ENCODE results near the gene ANXA2.
"Not testable (repeated sequence)": the region's sequence is repeated elsewhere in the genome, so short reads cannot be mapped to it uniquely, and the experiment has no call there.

Gene ANXA2

GRCh38 chr15:60363903-60364611 lies 33.7 kb downstream of the ANXA2 start:
- DNase-seq: no peak

DNA sequence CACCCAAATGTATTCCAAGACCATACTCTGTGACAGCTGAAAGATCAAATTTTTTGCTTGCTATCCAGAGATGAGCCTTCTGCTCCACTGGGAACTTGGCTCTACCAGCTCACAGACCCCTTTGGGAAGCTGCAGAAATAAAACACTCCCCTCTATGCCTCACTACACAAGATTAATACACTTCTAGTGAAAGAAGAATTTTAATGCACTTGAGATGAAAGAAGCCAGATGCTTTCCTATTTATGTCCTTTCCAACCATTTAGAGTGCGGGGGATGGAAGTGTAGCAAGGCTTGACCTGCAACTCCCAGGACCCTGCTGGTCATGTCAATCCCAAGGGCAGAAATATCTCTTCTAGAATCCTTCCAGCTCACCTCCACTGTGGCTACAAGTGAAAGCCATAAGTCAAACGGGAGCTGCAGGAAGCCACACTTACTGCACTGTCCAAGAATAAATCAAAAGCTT lies 34.7 kb downstream of the ANXA2 start:
- no peak for DNase-seq

GRCh38 chr15:60362321-60363086 lies 35.3 kb downstream of the ANXA2 start:
- DNase-seq: no peak

GRCh38 chr15:60359738-60360137 lies 38.0 kb downstream of the ANXA2 start:
- not testable (repeated sequence) for DNase-seq

GRCh38 chr15:60358935-60359682 lies 38.7 kb downstream of the ANXA2 start:
- DNase-seq: no peak

GRCh38 chr15:60356832-60357231 lies 41.0 kb downstream of the ANXA2 start:
- DNase-seq: no peak

DNA sequence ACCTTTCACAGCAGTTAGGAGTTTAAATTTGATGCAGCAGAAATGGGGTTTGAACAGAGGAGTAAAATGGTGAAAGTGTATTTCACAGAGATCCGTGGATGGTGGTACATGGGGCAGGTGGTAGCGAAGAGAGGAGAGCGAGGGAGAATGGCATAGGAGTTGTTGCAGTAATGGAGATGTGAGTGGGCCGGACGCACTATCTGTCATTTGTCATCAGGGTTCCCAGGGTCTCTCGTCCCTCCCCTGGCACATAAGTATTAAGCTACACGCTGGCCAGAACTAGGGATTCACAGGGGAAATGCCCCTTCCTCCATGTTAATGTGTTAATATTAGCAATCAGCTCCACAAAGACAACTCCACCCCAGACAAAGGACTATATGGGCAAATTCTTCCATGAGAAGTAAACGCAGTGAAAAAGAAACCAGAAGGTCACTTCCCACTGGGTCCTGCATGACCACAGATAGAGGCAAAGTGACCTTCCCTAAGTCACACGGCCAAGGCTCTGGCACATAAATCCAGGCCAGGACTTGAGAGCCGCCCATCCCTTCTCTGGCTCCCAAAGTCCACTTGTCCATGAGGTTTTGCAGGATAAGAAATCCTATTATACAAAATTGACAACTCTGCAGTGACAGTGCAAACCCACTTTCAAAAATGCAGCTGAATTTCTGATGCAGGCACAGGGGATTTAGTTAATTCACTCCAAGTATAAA lies 42.5 kb downstream of the ANXA2 start:
- no peak for DNase-seq

DNA sequence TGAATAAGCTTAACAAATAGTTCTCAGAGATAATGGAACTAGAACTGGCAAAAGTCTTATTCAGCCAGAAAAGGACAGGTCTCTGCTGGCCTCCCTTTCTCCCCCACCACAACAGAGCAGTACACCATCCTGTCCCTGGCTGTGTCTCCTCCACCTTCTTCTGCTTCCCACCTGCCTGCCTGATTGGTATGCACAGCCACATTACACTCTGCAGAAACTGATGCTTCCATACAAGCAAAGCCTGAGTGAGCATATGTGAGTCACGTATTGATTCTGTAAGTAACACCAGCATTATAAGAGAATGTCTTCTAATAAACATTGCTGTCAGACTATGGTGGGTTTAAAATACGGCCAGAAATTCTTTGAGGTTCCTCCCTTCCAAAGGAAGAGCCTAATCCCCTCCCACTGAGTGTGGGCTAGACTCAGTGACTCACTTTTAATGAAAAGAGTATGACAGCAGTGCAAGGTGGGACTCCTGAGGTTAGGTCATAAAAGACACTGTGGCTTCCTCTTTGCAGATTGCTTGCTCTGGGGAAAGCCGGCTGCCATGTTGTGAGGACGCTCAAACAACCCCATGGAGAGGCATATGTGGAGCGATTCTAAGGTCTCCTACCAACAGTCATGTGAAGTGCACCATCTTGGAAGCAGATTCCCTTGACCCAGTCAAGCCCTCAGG lies 44.4 kb downstream of the ANXA2 start:
- DNase-seq: no peak

DNA sequence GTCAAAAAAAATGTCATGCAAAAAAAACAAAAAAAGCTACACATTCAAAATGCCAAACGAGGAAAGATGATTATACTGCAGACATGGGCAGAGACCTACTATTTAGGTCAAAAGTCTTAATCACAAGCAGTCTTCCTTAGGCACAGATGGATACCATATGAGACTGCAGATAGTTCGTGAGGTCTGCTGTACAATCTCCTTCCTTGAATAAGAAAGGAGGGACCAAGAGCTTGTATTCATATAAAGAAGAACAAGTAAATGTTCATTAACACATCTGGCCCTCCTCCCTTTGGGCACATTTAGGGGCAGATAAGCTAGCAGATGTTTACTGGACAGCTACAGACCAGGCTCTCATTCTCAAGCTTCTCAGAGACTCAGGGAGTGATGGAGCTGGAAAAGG lies 45.3 kb downstream of the ANXA2 start:
- no peak for DNase-seq

GRCh38 chr15:60351066-60351465 lies 46.7 kb downstream of the ANXA2 start:
- peak; percentile 54 for DNase-seq

GRCh38 chr15:60350108-60350507 lies 47.7 kb downstream of the ANXA2 start:
- no peak for DNase-seq

DNA sequence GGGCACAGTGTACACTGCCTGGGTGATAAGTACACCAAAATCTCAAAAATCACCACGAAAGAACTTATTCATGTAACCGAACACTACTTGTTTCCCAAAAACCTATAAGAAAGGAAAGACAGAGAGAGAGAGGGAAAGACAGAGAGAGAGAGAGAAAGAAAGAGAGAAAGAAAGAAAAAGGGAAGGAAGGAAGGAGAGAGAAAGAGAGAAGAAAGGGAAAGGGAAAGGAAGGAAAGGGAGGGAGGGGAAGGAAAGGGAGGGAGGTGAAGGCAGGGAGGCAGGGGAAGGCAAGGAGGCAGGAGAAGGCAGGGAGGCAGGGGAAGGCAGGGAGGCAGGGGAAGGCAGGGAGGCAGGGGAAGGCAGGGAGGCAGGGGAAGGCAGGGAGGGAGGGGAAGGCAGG lies 48.2 kb downstream of the ANXA2 start:
- no peak for DNase-seq

DNA sequence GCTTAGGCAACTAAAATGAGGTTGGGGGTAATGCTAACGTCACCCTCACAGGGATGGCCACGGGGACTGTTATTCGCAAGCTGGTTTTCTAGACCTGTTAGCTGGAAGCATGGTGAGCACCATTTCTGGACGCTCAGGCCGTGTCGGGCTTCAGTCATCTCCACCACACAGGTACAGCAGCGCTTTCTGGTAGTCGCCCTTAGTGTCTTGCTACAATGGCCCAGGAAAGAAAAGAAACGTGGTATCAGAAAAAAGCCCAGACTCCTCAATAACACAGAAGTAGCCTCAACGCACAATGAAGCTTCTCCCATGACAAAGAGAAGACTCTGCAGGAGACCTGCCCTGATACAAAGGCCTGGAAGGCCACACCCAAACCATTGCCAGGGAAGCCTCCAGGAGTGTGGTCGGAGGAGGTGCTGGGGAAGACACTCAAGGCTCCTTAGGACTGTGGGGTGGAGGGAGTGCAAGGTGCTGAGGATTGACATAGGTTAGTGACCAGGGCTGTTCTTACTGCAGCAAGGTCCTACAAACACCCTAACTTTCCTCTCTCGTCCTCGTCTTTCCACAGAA lies 50.2 kb downstream of the ANXA2 start:
- no peak for DNase-seq

- DNase-seq: no peak
Measured at GRCh38 chr15:60346653-60347052, 51.1 kb downstream of the ANXA2 start.

GRCh38 chr15:60346077-60346476 lies 51.7 kb downstream of the ANXA2 start:
- DNase-seq: no peak

DNA sequence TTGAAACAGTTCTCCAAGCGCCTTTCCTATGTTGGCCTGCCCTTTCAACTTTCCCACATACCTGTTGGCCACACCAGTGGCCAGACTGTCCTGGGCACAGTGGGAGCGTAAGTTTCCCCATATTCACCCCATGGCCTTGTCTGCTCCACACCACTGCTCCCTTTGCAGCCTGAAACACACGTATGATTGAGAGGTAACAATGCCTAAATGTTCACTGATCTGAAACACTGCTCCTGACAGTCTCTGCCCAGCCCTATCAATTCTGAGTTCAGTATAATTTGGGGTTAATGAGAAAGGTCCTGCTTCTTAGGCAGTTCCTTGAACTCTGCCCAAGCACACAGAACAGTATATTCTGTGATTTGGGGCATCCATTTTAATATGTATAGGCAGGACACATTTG lies 52.2 kb downstream of the ANXA2 start:
- no peak for DNase-seq

DNA sequence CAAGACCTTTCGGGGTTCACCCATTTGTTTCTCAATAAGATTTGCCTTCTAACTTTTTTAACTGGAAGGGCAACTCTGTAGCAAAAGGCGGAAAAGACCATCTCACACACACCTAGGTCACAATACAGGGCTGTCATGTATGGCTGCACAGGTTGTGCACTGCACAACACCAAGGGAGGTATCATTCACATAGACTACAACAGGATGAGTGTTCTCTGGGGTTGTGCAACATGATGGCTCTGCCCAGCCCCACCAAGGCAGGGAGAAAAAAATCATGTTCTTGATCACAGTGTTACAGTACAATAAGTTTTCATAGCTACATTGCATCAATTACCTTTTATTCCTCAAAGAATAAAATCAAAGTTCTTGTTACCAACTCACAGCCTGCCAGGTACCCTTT lies 52.8 kb downstream of the ANXA2 start:
- no peak for DNase-seq

- DNase-seq: no peak
Measured at GRCh38 chr15:60344461-60344860, 53.3 kb downstream of the ANXA2 start.

GRCh38 chr15:60343221-60343970 lies 54.4 kb downstream of the ANXA2 start:
- DNase-seq: no peak

DNA sequence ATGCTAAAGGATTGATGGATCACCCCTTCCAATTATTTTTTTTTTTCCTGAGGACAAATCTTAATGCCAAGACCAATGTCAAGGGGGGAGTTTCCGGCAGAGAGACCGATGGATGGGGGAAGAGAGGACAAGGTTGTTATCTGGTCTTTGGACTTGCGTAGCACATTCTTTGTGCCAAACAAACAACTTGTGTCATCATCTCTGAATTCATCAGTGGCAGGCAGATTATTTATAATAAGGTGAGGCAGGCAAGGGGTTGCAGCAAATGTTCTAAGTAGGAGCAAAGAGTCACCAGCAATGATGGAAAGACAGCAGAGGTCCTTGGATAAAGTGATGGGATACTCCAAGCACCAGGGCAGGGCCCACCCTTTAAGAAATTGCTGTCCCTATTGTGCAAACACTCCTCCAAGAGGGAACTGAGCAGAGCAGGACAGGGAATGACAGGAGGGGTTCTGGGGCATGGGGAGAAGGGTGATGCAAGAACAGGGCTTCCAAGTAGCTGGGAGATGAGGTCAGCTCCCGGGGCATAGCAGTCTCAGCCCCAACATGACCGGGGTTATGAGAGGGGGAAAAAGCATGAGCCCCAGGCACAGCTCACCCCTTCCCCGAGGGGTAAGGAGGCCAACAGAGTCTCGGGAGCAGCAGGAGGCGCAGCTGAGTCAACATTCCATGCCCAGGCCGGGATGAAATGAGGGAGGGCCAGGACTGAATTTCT lies 57.4 kb downstream of the ANXA2 start:
- DNase-seq: no peak

GRCh38 chr15:60339236-60339635 lies 58.5 kb downstream of the ANXA2 start:
- no peak for DNase-seq

Measured in kidney glomerular epithelial cell (primary cell).